OCI-LY1 (cell line): ENCODE data around the gene SH3BP4.

Source experiments
- H2AFZ ChIP-seq: fragments of 200-600 bp; sonication (generic), shearing (Covaris generic); 2 replicates; pipeline ENCODE4 v1.6.0; 2014; ENCODE audit warnings: antibody characterized with exemption, mild to moderate bottlenecking, low read length
- H3F3A ChIP-seq: fragments of 200-600 bp; sonication (generic), shearing (Covaris generic); 2 replicates; pipeline ENCODE4 v1.6.0; 2014; ENCODE audit warnings: mild to moderate bottlenecking, antibody characterized with exemption, low read length, moderate library complexity; ENCODE audit not compliant: insufficient read depth
- H3K27ac ChIP-seq: fragments of 200-600 bp; sonication (generic); 2 replicates; pipeline ENCODE4 v1.5.1; 2014; ENCODE audit warnings: low read length, mixed run types, mild to moderate bottlenecking, low read depth; ENCODE audit not compliant: poor library complexity, severe bottlenecking
- H3K27me3 ChIP-seq: fragments of 200-600 bp; sonication (generic); 2 replicates; pipeline ENCODE4 v1.6.0; 2014; ENCODE audit warnings: antibody characterized with exemption, mild to moderate bottlenecking, low read length, moderate library complexity; ENCODE audit not compliant: insufficient read depth
- H3K36me3 ChIP-seq: fragments of 200-600 bp; sonication (generic); 2 replicates; pipeline ENCODE4 v1.6.1; 2014; ENCODE audit warnings: mild to moderate bottlenecking, antibody characterized with exemption, low read length, moderate library complexity, mixed read lengths; ENCODE audit not compliant: insufficient read depth
- H3K4me1 ChIP-seq: fragments of 200-600 bp; sonication (generic); 2 replicates; pipeline ENCODE4 v1.5.1; 2014; ENCODE audit warnings: mild to moderate bottlenecking, low read length, moderate library complexity; ENCODE audit not compliant: insufficient read depth, severe bottlenecking
- H3K4me2 ChIP-seq: fragments of 200-600 bp; sonication (generic), shearing (Covaris generic); 2 replicates; pipeline ENCODE4 v1.6.1; 2014; ENCODE audit warnings: low read length
- H3K4me3 ChIP-seq: fragments of 200-600 bp; sonication (generic); 2 replicates; pipeline ENCODE4 v1.5.1; 2014; ENCODE audit warnings: low read length, low read depth, mild to moderate bottlenecking, mixed read lengths; ENCODE audit not compliant: poor library complexity, severe bottlenecking
- H3K79me2 ChIP-seq: fragments of 200-600 bp; shearing (Covaris generic); 2 replicates; pipeline ENCODE4 v1.6.1; 2016; ENCODE audit warnings: mixed run types, low read length, mixed read lengths; ENCODE audit not compliant: insufficient read depth
- H3K9ac ChIP-seq: fragments of 200-600 bp; sonication (generic), shearing (Covaris generic); 2 replicates; pipeline ENCODE4 v1.6.1; 2014; ENCODE audit warnings: mild to moderate bottlenecking, low read length, mixed read lengths
- H3K9me2 ChIP-seq: fragments of 200-600 bp; sonication (generic), shearing (Covaris generic); 2 replicates; pipeline ENCODE4 v1.6.1; 2014; ENCODE audit warnings: low read depth, mild to moderate bottlenecking, low read length, mixed read lengths
- H3K9me3 ChIP-seq: fragments of 200-600 bp; shearing (Covaris generic); 2 replicates; pipeline ENCODE4 v1.6.1; 2014; ENCODE audit warnings: low read length, mixed read lengths
- H4K20me1 ChIP-seq: fragments of 200-600 bp; sonication (generic), shearing (Covaris generic); 2 replicates; pipeline ENCODE4 v1.6.0; 2016; ENCODE audit warnings: mild to moderate bottlenecking, low read length; ENCODE audit not compliant: insufficient read depth
- CTCF ChIP-seq: fragments of 200-600 bp; sonication (generic), shearing (Covaris generic); IDR thresholded peaks from 2 replicates; pipeline ENCODE4 v1.5.1; 2017; ENCODE audit warnings: mild to moderate bottlenecking, antibody characterized with exemption, low read length, moderate library complexity, mixed read lengths
- EZH2 ChIP-seq: fragments of 200-600 bp; sonication (generic), shearing (Covaris generic); IDR thresholded peaks from 2 replicates; pipeline ENCODE4 v1.8.0; 2017; ENCODE audit warnings: borderline replicate concordance, mixed run types, mild to moderate bottlenecking, antibody characterized with exemption, low read length, moderate library complexity, mixed read lengths

Gene SH3BP4

GRCh38 chr2:235006986-235007385 lies 55.2 kb downstream of the SH3BP4 start:
- Histone ChIP-seq H3K4me1 (no peaks in the 10 kb centered on the region), H3K9me2 (no peaks in the 10 kb centered on the region), H3K79me2 (no peaks in the 10 kb centered on the region), H2AFZ (no peak overlapping the region), H3F3A (no peaks in the 10 kb centered on the region), H3K4me2 (no peak overlapping the region), H3K9me3 (no peaks in the 10 kb centered on the region), H3K9ac (no peak overlapping the region), H3K4me3 (no peak overlapping the region), H3K27ac (no peak overlapping the region), H3K27me3 (no peaks in the 10 kb centered on the region), H3K36me3 (no peaks in the 10 kb centered on the region), H4K20me1 (no peaks in the 10 kb centered on the region)
- TF ChIP-seq EZH2: no peak
- no peak for TF ChIP-seq CTCF

DNA sequence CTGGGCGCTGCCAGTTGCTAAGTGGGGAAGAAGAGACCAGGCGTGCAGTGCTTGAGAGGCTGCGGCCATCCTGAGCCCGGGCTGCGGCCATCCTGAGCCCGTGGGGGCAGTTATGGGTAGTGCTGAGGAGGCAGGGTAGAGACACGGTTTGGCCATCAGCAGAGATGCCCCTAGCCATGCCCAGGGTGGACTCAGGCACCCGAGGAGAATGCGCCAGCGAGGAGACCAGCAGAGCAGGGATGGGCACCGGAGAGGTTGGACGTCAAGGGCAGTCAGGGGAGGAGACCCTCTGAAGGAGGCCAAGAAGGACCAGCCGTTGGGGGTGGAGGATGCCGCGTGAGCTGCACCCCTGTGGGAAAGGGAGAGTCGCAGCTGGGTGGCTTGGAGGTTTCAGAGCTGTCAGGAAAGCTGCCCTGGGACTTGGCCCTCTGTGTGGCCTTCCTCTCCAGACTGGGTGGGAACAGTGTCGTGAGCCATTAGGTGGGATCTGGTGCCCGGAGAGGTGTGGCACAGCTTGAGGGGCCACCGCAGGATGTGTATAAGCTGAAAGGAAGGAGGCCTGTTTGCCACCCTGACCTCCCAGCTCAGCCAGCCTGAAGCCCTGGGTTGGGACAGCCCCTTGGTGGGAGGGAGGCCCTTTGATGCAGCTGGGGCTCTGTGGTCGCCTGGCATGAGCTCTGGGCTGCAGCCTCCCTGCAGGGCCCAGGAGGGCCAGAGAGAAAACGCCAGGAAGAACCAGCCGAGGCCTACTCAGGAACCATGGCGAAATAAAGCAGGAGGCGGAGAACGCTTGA lies 56.0 kb downstream of the SH3BP4 start:
- no peaks in the 10 kb centered on the region for H3K36me3 ChIP-seq
- no peaks in the 10 kb centered on the region for H4K20me1 ChIP-seq
- TF ChIP-seq EZH2: no peak
- no peak for TF ChIP-seq CTCF
- H3K4me3 ChIP-seq: no peak overlapping the region
- H3K27ac ChIP-seq: no peak overlapping the region
- no peaks in the 10 kb centered on the region for H3K4me1 ChIP-seq
- H3K4me2 ChIP-seq: no peak overlapping the region
- no peaks in the 10 kb centered on the region for H3K9me3 ChIP-seq
- H3K27me3 ChIP-seq: no peaks in the 10 kb centered on the region
- no peaks in the 10 kb centered on the region for H3F3A ChIP-seq
- no peak overlapping the region for H3K9ac ChIP-seq
- no peaks in the 10 kb centered on the region for H3K79me2 ChIP-seq
- no peaks in the 10 kb centered on the region for H3K9me2 ChIP-seq
- H2AFZ ChIP-seq: no peak overlapping the region

GRCh38 chr2:235008584-235009044 lies 56.8 kb downstream of the SH3BP4 start:
- Histone ChIP-seq H3F3A (no peaks in the 10 kb centered on the region), H3K4me3 (no peak overlapping the region), H3K9ac (no peak overlapping the region), H3K27ac (no peak overlapping the region), H3K9me2 (no peaks in the 10 kb centered on the region), H3K9me3 (no peaks in the 10 kb centered on the region), H4K20me1 (no peaks in the 10 kb centered on the region), H2AFZ (no peak overlapping the region), H3K4me2 (no peak overlapping the region), H3K79me2 (no peaks in the 10 kb centered on the region), H3K27me3 (no peaks in the 10 kb centered on the region), H3K36me3 (no peaks in the 10 kb centered on the region), H3K4me1 (no peaks in the 10 kb centered on the region)
- TF ChIP-seq CTCF: no peak
- TF ChIP-seq EZH2: no peak
